ENCODE data around the gene XPNPEP1.

GRCh38 chr10:109887776-109888175, 35.5 kb downstream of the XPNPEP1 start:
- TF ChIP-seq TCF4 (CRISPR knock-in tag; IDR thresholded peaks at IDR 0.05; ENCODE audit: borderline replicate concordance), result no peak
- no peak for TF ChIP-seq CREB5 (CRISPR knock-in tag; IDR thresholded peaks at IDR 0.05; ENCODE audit: low read depth)
- TF ChIP-seq ZC3H10 (CRISPR knock-in tag; IDR thresholded peaks at IDR 0.05), result no peak

Data from SK-N-SH treated with all-trans-retinoic acid at 6 μM for 48 hours (cell line).